IMR-90 (cell line): Measurements from ENCODE around the gene FLRT1. TPM values are rescaled to one million over a fixed set of nuclear protein-coding genes. Genes with fewer than 3 reads are reported as not detected.

Source experiments
- ATAC-seq: fragments of 200-7000 bp; cut with Tn5 transposase; 2 replicates; pipeline ENCODE4 v1.9.1; 2020; ENCODE audit warnings: low read depth, mild to moderate bottlenecking, moderate library complexity
- BruUV-seq: library from RNA; stranded (reverse); fragments of 400-500 nt; replicated peaks from 2 replicates; lab custom pipeline; 2021; lab: Mats Ljungman, UMichigan
- CTCF ChIA-PET: fragments of 300-600 bp; formaldehyde crosslinking; extraction: SDS; loops from one replicate; lab custom pipeline; 2021; ENCODE audit warnings: antibody characterized with exemption; lab: Yijun Ruan, JAX
- POLR2A ChIA-PET: fragments of 300-600 bp; sonication (Branson Sonifier 250); formaldehyde crosslinking; loops from one replicate; lab custom pipeline; 2022; ENCODE audit warnings: antibody characterized with exemption; ENCODE audit not compliant: unreplicated experiment; lab: Charles Lee
- DNase-seq: peaks from one replicate; pipeline ENCODE4 v3.0.0; 2013
- H2AFZ ChIP-seq: replicated peaks from 2 replicates; pipeline ENCODE3; 2013; ENCODE audit warnings: low read length, mild to moderate bottlenecking; ENCODE audit not compliant: poor library complexity
- H2AK5ac ChIP-seq: 2 replicates; pipeline ENCODE4 v1.6.1; 2013; ENCODE audit warnings: low read depth, low read length, inconsistent platforms
- H2AK9ac ChIP-seq: replicated peaks from 2 replicates; pipeline ENCODE3; 2013; ENCODE audit warnings: mild to moderate bottlenecking, low read depth, low read length, moderate library complexity; ENCODE audit not compliant: poor library complexity
- H2BK120ac ChIP-seq: 2 replicates; pipeline ENCODE4 v1.6.1; 2013; ENCODE audit warnings: low read depth, low read length, inconsistent platforms
- H2BK15ac ChIP-seq: 3 replicates; pipeline ENCODE4 v1.6.1; 2013; ENCODE audit warnings: low read depth, low read length, inconsistent platforms
- H2BK20ac ChIP-seq: 2 replicates; pipeline ENCODE4 v1.6.1; 2013; ENCODE audit warnings: low read depth, mild to moderate bottlenecking, inconsistent platforms, low read length, moderate library complexity
- H2BK5ac ChIP-seq: 2 replicates; pipeline ENCODE4 v1.6.1; 2013; ENCODE audit warnings: mild to moderate bottlenecking, low read depth, low read length, inconsistent platforms; ENCODE audit not compliant: poor library complexity, severe bottlenecking
- H3K14ac ChIP-seq: replicated peaks from 2 replicates; pipeline ENCODE4 v1.6.1; 2013; ENCODE audit warnings: low read depth, low read length, inconsistent platforms
- H3K18ac ChIP-seq: 2 replicates; pipeline ENCODE4 v1.6.1; 2013; ENCODE audit warnings: low read depth, low read length, control low read depth
- H3K23ac ChIP-seq: 2 replicates; pipeline ENCODE4 v1.6.1; 2013; ENCODE audit warnings: low read depth, low read length, inconsistent platforms
- H3K27ac ChIP-seq: 2 replicates; pipeline ENCODE4 v1.5.1; 2013; ENCODE audit warnings: mild to moderate bottlenecking, control low read depth, low read length; ENCODE audit not compliant: insufficient read depth
- H3K27me3 ChIP-seq: 2 replicates; pipeline ENCODE4 v1.6.1; 2013; ENCODE audit warnings: low read length; ENCODE audit not compliant: control insufficient read depth, insufficient read depth
- H3K36me3 ChIP-seq: 2 replicates; pipeline ENCODE4 v1.6.1; 2013; ENCODE audit warnings: low read length, mixed read lengths; ENCODE audit not compliant: control insufficient read depth, insufficient read depth
- H3K4ac ChIP-seq: 2 replicates; pipeline ENCODE4 v1.6.1; 2013; ENCODE audit warnings: low read depth, low read length, inconsistent platforms
- H3K4me1 ChIP-seq: 2 replicates; pipeline ENCODE4 v1.6.1; 2013; ENCODE audit warnings: low read length, mixed read lengths; ENCODE audit not compliant: control insufficient read depth, insufficient read depth
- H3K4me2 ChIP-seq: 2 replicates; pipeline ENCODE4 v1.6.1; 2013; ENCODE audit warnings: low read depth, mild to moderate bottlenecking, control low read depth, low read length, moderate library complexity
- H3K4me3 ChIP-seq: 2 replicates; pipeline ENCODE4 v1.5.1; 2013; ENCODE audit warnings: low read depth, mild to moderate bottlenecking, control low read depth, low read length, moderate library complexity; ENCODE audit not compliant: insufficient read depth
- H3K56ac ChIP-seq: 2 replicates; pipeline ENCODE4 v1.6.1; 2013; ENCODE audit warnings: low read length, inconsistent platforms; ENCODE audit not compliant: insufficient read depth; ENCODE audit errors: extremely low read depth
- H3K79me1 ChIP-seq, 2 experiments: 2 replicates each; pipeline ENCODE4 v1.6.1; 2013; ENCODE audit warnings: low read length in 2 of 2, inconsistent platforms in 1 of 2, low read depth in 1 of 2
- H3K9ac ChIP-seq: 2 replicates; pipeline ENCODE4 v1.6.1; 2013; ENCODE audit warnings: low read depth, low read length, control low read depth
- H3K9me1 ChIP-seq: 2 replicates; pipeline ENCODE4 v1.6.1; 2013; ENCODE audit warnings: low read length, inconsistent platforms; ENCODE audit not compliant: insufficient read depth
- H3K9me3 ChIP-seq: 2 replicates; pipeline ENCODE4 v1.6.1; 2013; ENCODE audit warnings: low read length; ENCODE audit not compliant: control insufficient read depth, insufficient read depth
- H4K20me1 ChIP-seq: 2 replicates; pipeline ENCODE4 v1.6.1; 2013; ENCODE audit warnings: low read length, inconsistent platforms; ENCODE audit not compliant: insufficient read depth
- H4K5ac ChIP-seq: 2 replicates; pipeline ENCODE4 v1.6.1; 2013; ENCODE audit warnings: mild to moderate bottlenecking, low read depth, low read length, control low read depth
- H4K8ac ChIP-seq, 2 experiments: 2 replicates each; pipeline ENCODE4 v1.6.1; 2013; ENCODE audit warnings: low read depth in 2 of 2, low read length in 2 of 2, control low read depth in 1 of 2, inconsistent platforms in 1 of 2
- H4K91ac ChIP-seq: 2 replicates; pipeline ENCODE4 v1.6.1; 2013; ENCODE audit warnings: low read depth, low read length, inconsistent platforms; ENCODE audit not compliant: insufficient read depth
- BHLHE40 ChIP-seq: fragments of 150-350 bp; IDR thresholded peaks from 2 replicates; pipeline ENCODE4 v1.6.1; 2016; ENCODE audit warnings: mild to moderate bottlenecking, low read depth, low read length
- CEBPB ChIP-seq: IDR thresholded peaks from 2 replicates; pipeline ENCODE4 v1.6.1; 2012; ENCODE audit warnings: low read depth, low read length, improper control_type of control experiment
- CHD1 ChIP-seq: IDR thresholded peaks from 2 replicates; pipeline ENCODE4 v1.6.1; 2012; ENCODE audit warnings: low read depth, low read length, improper control_type of control experiment
- CTCF ChIP-seq: conservative IDR thresholded peaks from 2 replicates; pipeline ENCODE4 v1.5.1; 2012; ENCODE audit warnings: mild to moderate bottlenecking, low read depth, low read length, improper control_type of control experiment
- ELK1 ChIP-seq: fragments of 150-350 bp; IDR thresholded peaks from 2 replicates; pipeline ENCODE4 v1.6.1; 2016; ENCODE audit warnings: low read depth, mild to moderate bottlenecking, low read length, moderate library complexity, borderline replicate concordance
- FOS ChIP-seq: fragments of 150-350 bp; IDR thresholded peaks from 2 replicates; pipeline ENCODE4 v1.6.1; 2016; ENCODE audit warnings: low read depth, low read length
- MAFK ChIP-seq: IDR thresholded peaks from 2 replicates; pipeline ENCODE4 v1.6.1; 2012; ENCODE audit warnings: low read depth, low read length, improper control_type of control experiment
- NFE2L2 ChIP-seq: fragments of 150-350 bp; IDR thresholded peaks from 2 replicates; pipeline ENCODE4 v1.6.1; 2016; ENCODE audit warnings: low read depth, mild to moderate bottlenecking, low read length
- RAD21 ChIP-seq: IDR thresholded peaks from 2 replicates; pipeline ENCODE4 v1.6.1; 2012; ENCODE audit warnings: low read length, improper control_type of control experiment
- RCOR1 ChIP-seq: IDR thresholded peaks from 2 replicates; pipeline ENCODE4 v1.6.1; 2012; ENCODE audit warnings: mild to moderate bottlenecking, low read length, improper control_type of control experiment; ENCODE audit not compliant: insufficient replicate concordance
- RFX5 ChIP-seq: IDR thresholded peaks from 2 replicates; pipeline ENCODE4 v1.8.0; 2012; ENCODE audit warnings: low read depth, mild to moderate bottlenecking, low read length, moderate library complexity
- SMC3 ChIP-seq: fragments of 150-350 bp; IDR thresholded peaks from 2 replicates; pipeline ENCODE4 v1.6.1; 2016; ENCODE audit warnings: low read depth, mild to moderate bottlenecking, antibody characterized with exemption, low read length, moderate library complexity
- WGBS, 2 experiments: methylation state at CpG; one replicate each; pipeline versions ENCODE4 v1.1.5 to v1.1.7; 2013; ENCODE audit warnings: missing lambda C conversion rate in 2 of 2; ENCODE audit not compliant: insufficient read length in 1 of 2; ENCODE audit errors: extremely low coverage in 2 of 2; 5-methylcytosine and 5-hydroxymethylcytosine counted together
- dilution Hi-C: fragments of 300-500 bp; cut with HindIII; formaldehyde crosslinking; loops from one replicate; pipeline ENCODE4 v1.14.3; 2018; ENCODE audit warnings: low sequenced_read_pairs; ENCODE audit not compliant: unreplicated experiment
- in situ Hi-C: fragments of 300-500 bp; cut with MboI; formaldehyde crosslinking; loops from 3 replicates; pipeline ENCODE4 v1.14.3; 2019; ENCODE audit warnings: low sequenced_read_pairs, inconsistent platforms, mixed read lengths
- intact Hi-C: fragments of 100-400 bp; cut with micrococcal nuclease; formaldehyde crosslinking; loops from 2 replicates; pipeline ENCODE4 v1.10.0; 2022
- polyA plus RNA-seq, 3 experiments: library from polyadenylated mRNA; depleted of rRNA; stranded (reverse); fragments of >200 nt; gene quantifications; 2 replicates each; pipeline ENCODE4 v1.2.3, GENCODE V29; 2012; ENCODE audit warnings: low replicate concordance in 1 of 3
- total RNA-seq: library from RNA; depleted of rRNA; stranded (reverse); fragments of >200 nt; gene quantifications from 2 replicates; pipeline ENCODE4 v1.2.3, GENCODE V29; 2012

Gene FLRT1
- total and polyA plus RNA-seq, 2 of the 4 experiments (the other 2 are of a cell fraction), result under 0.01 to 0.07 TPM

GRCh38 chr11:64008914-64009633 is 26.7 kb upstream of the FLRT1 start:
- no peak for TF ChIP-seq FOS
- no peak for TF ChIP-seq NFE2L2
- TF ChIP-seq CTCF, result no peak
- no peak for TF ChIP-seq RFX5
- no peak for TF ChIP-seq SMC3
- TF ChIP-seq BHLHE40, result no peak
- TF ChIP-seq ELK1, result no peak
- TF ChIP-seq CEBPB, result no peak
- TF ChIP-seq MAFK, result no peak
- no peak for TF ChIP-seq RCOR1
- TF ChIP-seq CHD1, result no peak
- no peak for TF ChIP-seq RAD21
- no peak overlapping the region for H2BK20ac ChIP-seq
- no TSS peak for BruUV-seq
- H3K4ac ChIP-seq, result no peak overlapping the region
- no peaks in the 10 kb centered on the region for H3K9me1 ChIP-seq
- intact Hi-C loops (loop anchor here (10.0 kb wide), 1 partner anchor 296 kb away; the partner anchor contains the start of genes CATSPERZ and ESRRA), dilution Hi-C loops (no loop called here), in situ Hi-C loops (no loop called here)
- H3K9me3 ChIP-seq, result no peaks in the 10 kb centered on the region
- H2BK120ac ChIP-seq, result no peak overlapping the region
- no peaks in the 10 kb centered on the region for H3K79me1 ChIP-seq
- no peak overlapping the region for H3K14ac ChIP-seq
- no peak overlapping the region for H2AK9ac ChIP-seq
- H4K20me1 ChIP-seq, result no peaks in the 10 kb centered on the region
- H2AFZ ChIP-seq, result no peak overlapping the region
- no peak overlapping the region for H3K23ac ChIP-seq
- H3K9ac ChIP-seq, result no peak overlapping the region
- no peaks in the 10 kb centered on the region for H3K36me3 ChIP-seq
- no peak overlapping the region for H3K4me3 ChIP-seq
- no peak overlapping the region for H4K5ac ChIP-seq
- no peak overlapping the region for H4K8ac ChIP-seq
- 90% methylated on average over 3 of the region's 18 CpGs; no CpG with 5 or more reads in 1 of the 2 experiments for WGBS, 2 experiments
- CTCF ChIA-PET, result no interaction called here
- no peak overlapping the region for H4K91ac ChIP-seq
- ATAC-seq, result no peak
- H3K56ac ChIP-seq, result no peak overlapping the region
- DNase-seq, result no peak
- no peak overlapping the region for H2AK5ac ChIP-seq
- H3K18ac ChIP-seq, result no peak overlapping the region
- H2BK5ac ChIP-seq, result no peak overlapping the region
- H3K27me3 ChIP-seq, result no peaks in the 10 kb centered on the region
- H3K27ac ChIP-seq, result no peak overlapping the region
- no peak overlapping the region for H2BK15ac ChIP-seq
- POLR2A ChIA-PET, result no interaction called here
- H3K4me2 ChIP-seq, result no peak overlapping the region
- H3K4me1 ChIP-seq, result peaks cover 10% of the 10 kb centered on the region
